ENCODE results near the gene KIF4B. TPM values are rescaled to one million over a fixed set of nuclear protein-coding genes. Genes with fewer than 3 reads are reported as not detected.

The KIF4B gene
- total and polyA plus RNA-seq, 2 donors (not counting 3 experiments of a cell fraction or from before 2014, with no cell fraction given), result 0.44 TPM; not detected in 1

- dilution Hi-C loops (cut with MboI; ENCODE audit: extremely low pct_ligation_motif_present, low sequenced_read_pairs) (no loop called here), intact Hi-C loops (cut with micrococcal nuclease) (no loop called here)
- ChIA-PET POLR2A (no interaction called here), CTCF (no interaction called here)
- Histone ChIP-seq H2AFZ (ENCODE audit: low read depth, low read length) (no peak overlapping the region), H3K4me3 (replicated peaks in 1 of 3; ENCODE audit: insufficient read depth in 1 of 3, low read depth in 1 of 3, low read length in 3 of 3) (no peak overlapping the region), H3K9ac (replicated peaks; ENCODE audit: extremely low read depth, insufficient read depth, low read length) (no peak overlapping the region), H3K27ac (ENCODE audit: insufficient read depth, low read depth, low read length) (no peak overlapping the region), H4K20me1 (replicated peaks; ENCODE audit: control insufficient read depth, extremely low read depth, insufficient read depth, low read length) (no peaks in the 10 kb centered on the region), H3K9me1 (replicated peaks; ENCODE audit: control insufficient read depth, extremely low read depth, insufficient read depth, low read length) (no peaks in the 10 kb centered on the region), H3K4me1 (ENCODE audit: control insufficient read depth, extremely low read depth, insufficient read depth, low read length) (no peaks in the 10 kb centered on the region), H3K4me2 (ENCODE audit: insufficient read depth, low read length) (no peak overlapping the region), H3K27me3 (ENCODE audit: control insufficient read depth in 2 of 2, insufficient read depth in 2 of 2, low read length in 2 of 2) (no peaks in the 10 kb centered on the region), H3K9me3 (replicated peaks; ENCODE audit: control insufficient read depth, insufficient read depth, low read length) (no peaks in the 10 kb centered on the region), H3K36me3 (ENCODE audit: control insufficient read depth in 2 of 2, extremely low read depth in 1 of 2, insufficient read depth in 2 of 2, low read length in 2 of 2) (no peaks in the 10 kb centered on the region), H3K79me2 (ENCODE audit: control insufficient read depth, insufficient read depth, low read length) (no peaks in the 10 kb centered on the region)
- FAIRE-seq (no peak), DNase-seq (ENCODE audit: low read depth, low spot score) (no peak)
- no peak for TF ChIP-seq GATA2 (IDR thresholded peaks at IDR 0.05; ENCODE audit: insufficient read depth, insufficient read length, low read depth, low read length)
- TF ChIP-seq POLR2AphosphoS5 (IDR thresholded peaks at IDR 0.05; ENCODE audit: insufficient read depth, low read depth, low read length), result no peak
- TF ChIP-seq JUN (IDR thresholded peaks at IDR 0.05; ENCODE audit: borderline replicate concordance, insufficient read depth, insufficient read length, low read depth), result no peak
- BruUV-seq (replicated peaks), result no TSS peak
Measured at GRCh38 chr5:155052532-155052931, 39.0 kb downstream of the KIF4B start.

GRCh38 chr5:155053501-155053900, 39.9 kb downstream of the KIF4B start:
- H3K27me3 ChIP-seq (ENCODE audit: control insufficient read depth in 2 of 2, insufficient read depth in 2 of 2, low read length in 2 of 2), result no peaks in the 10 kb centered on the region
- CTCF ChIA-PET, result no interaction called here
- H3K4me3 ChIP-seq (replicated peaks in 1 of 3; ENCODE audit: insufficient read depth in 1 of 3, low read depth in 1 of 3, low read length in 3 of 3), result no peak overlapping the region
- POLR2A ChIA-PET, result no interaction called here
- no peak overlapping the region for H3K9ac ChIP-seq (replicated peaks; ENCODE audit: extremely low read depth, insufficient read depth, low read length)
- no peaks in the 10 kb centered on the region for H3K36me3 ChIP-seq (ENCODE audit: control insufficient read depth in 2 of 2, extremely low read depth in 1 of 2, insufficient read depth in 2 of 2, low read length in 2 of 2)
- FAIRE-seq (no peak), DNase-seq (ENCODE audit: low read depth, low spot score) (no peak)
- no peaks in the 10 kb centered on the region for H3K9me3 ChIP-seq (replicated peaks; ENCODE audit: control insufficient read depth, insufficient read depth, low read length)
- H3K79me2 ChIP-seq (ENCODE audit: control insufficient read depth, insufficient read depth, low read length), result no peaks in the 10 kb centered on the region
- no peaks in the 10 kb centered on the region for H3K4me1 ChIP-seq (ENCODE audit: control insufficient read depth, extremely low read depth, insufficient read depth, low read length)
- H3K9me1 ChIP-seq (replicated peaks; ENCODE audit: control insufficient read depth, extremely low read depth, insufficient read depth, low read length), result no peaks in the 10 kb centered on the region
- BruUV-seq (replicated peaks), result no TSS peak
- no peak overlapping the region for H3K27ac ChIP-seq (ENCODE audit: insufficient read depth, low read depth, low read length)
- no peak overlapping the region for H2AFZ ChIP-seq (ENCODE audit: low read depth, low read length)
- dilution Hi-C loops (cut with MboI; ENCODE audit: extremely low pct_ligation_motif_present, low sequenced_read_pairs), result no loop called here
- no peak for TF ChIP-seq EZH2 (IDR thresholded peaks at IDR 0.05; ENCODE audit: borderline replicate concordance, low read depth, low read length, severe bottlenecking)
- no peak for TF ChIP-seq GATA2 (IDR thresholded peaks at IDR 0.05; ENCODE audit: insufficient read depth, insufficient read length, low read depth, low read length)
- no peak for TF ChIP-seq MAX (IDR thresholded peaks at IDR 0.05; ENCODE audit: insufficient read depth, insufficient read length)
- TF ChIP-seq FOS (IDR thresholded peaks at IDR 0.05; ENCODE audit: borderline replicate concordance, insufficient read depth, low read length), result no peak
- TF ChIP-seq MYC (IDR thresholded peaks at IDR 0.05; ENCODE audit: low read depth, low read length), result no peak
- TF ChIP-seq POLR2A (IDR thresholded peaks at IDR 0.05; ENCODE audit: low read depth, low read length), result no peak
- no peak for TF ChIP-seq CTCF (IDR thresholded peaks at IDR 0.05; ENCODE audit: extremely low read depth in 1 of 2, insufficient read depth in 1 of 2, low read depth in 1 of 2, low read length in 2 of 2)
- TF ChIP-seq JUN (IDR thresholded peaks at IDR 0.05; ENCODE audit: borderline replicate concordance, insufficient read depth, insufficient read length, low read depth), result no peak
- no peak for TF ChIP-seq POLR2AphosphoS5 (IDR thresholded peaks at IDR 0.05; ENCODE audit: insufficient read depth, low read depth, low read length)
- H4K20me1 ChIP-seq (replicated peaks; ENCODE audit: control insufficient read depth, extremely low read depth, insufficient read depth, low read length), result no peaks in the 10 kb centered on the region
- no peak overlapping the region for H3K4me2 ChIP-seq (ENCODE audit: insufficient read depth, low read length)
- intact Hi-C loops (cut with micrococcal nuclease), result no loop called here
